Measurements from ENCODE around the gene COL5A2.

Gene COL5A2

GRCh38 chr2:189179570-189179950, at the start of gene COL5A2:
Gene COL5A2 (minus strand): TSS chr2:189179761. CDS start chr2:189179604, 157 bp downstream.
- Histone ChIP-seq H3K36me3 (ENCODE audit: control insufficient read depth, insufficient read depth, low read length) (no peaks in the 10 kb centered on the region), H3K4me3 (ENCODE audit: low read depth, low read length) (peak within 1 kb of the TSS; percentile 59), H3K9ac (ENCODE audit: low read length) (peak within 1 kb of the TSS; percentile 79), H3K27ac (ENCODE audit: low read depth, low read length) (peak within 1 kb of the TSS; percentile 43; the same call in 1 of the 2 replicates), H3K4me1 (ENCODE audit: control insufficient read depth, insufficient read depth, low read length) (peaks cover 11% of the 10 kb centered on the region), H3K27me3 (ENCODE audit: control insufficient read depth, insufficient read depth, low read length) (no peaks in the 10 kb centered on the region), H3K9me3 (ENCODE audit: control insufficient read depth, insufficient read depth, low read depth, low read length) (no peaks in the 10 kb centered on the region)

GRCh38 chr2:189226017-189226416, 46.5 kb upstream of the COL5A2 start:
- H3K27me3 ChIP-seq (ENCODE audit: control insufficient read depth, insufficient read depth, low read length) = no peaks in the 10 kb centered on the region
- no peak overlapping the region for H3K4me3 ChIP-seq (ENCODE audit: low read depth, low read length)
- no peak overlapping the region for H3K9ac ChIP-seq (ENCODE audit: low read length)
- H3K4me1 ChIP-seq (ENCODE audit: control insufficient read depth, insufficient read depth, low read length) = peaks cover 5% of the 10 kb centered on the region; the same call in 1 of the 2 replicates
- H3K36me3 ChIP-seq (ENCODE audit: control insufficient read depth, insufficient read depth, low read length) = no peaks in the 10 kb centered on the region
- H3K9me3 ChIP-seq (ENCODE audit: control insufficient read depth, insufficient read depth, low read depth, low read length) = no peaks in the 10 kb centered on the region
- no peak overlapping the region for H3K27ac ChIP-seq (ENCODE audit: low read depth, low read length)

- Histone ChIP-seq H3K4me1 (ENCODE audit: control insufficient read depth, insufficient read depth, low read length) (peaks cover 5% of the 10 kb centered on the region; the same call in 1 of the 2 replicates), H3K4me3 (ENCODE audit: low read depth, low read length) (no peak overlapping the region), H3K27me3 (ENCODE audit: control insufficient read depth, insufficient read depth, low read length) (no peaks in the 10 kb centered on the region), H3K9ac (ENCODE audit: low read length) (no peak overlapping the region), H3K27ac (ENCODE audit: low read depth, low read length) (no peak overlapping the region), H3K36me3 (ENCODE audit: control insufficient read depth, insufficient read depth, low read length) (no peaks in the 10 kb centered on the region), H3K9me3 (ENCODE audit: control insufficient read depth, insufficient read depth, low read depth, low read length) (no peaks in the 10 kb centered on the region)
Observed at GRCh38 chr2:189225032-189225431, 45.5 kb upstream of the COL5A2 start.

GRCh38 chr2:189222468-189223105, 43.0 kb upstream of the COL5A2 start:
- Histone ChIP-seq H3K9ac (ENCODE audit: low read length) (no peak overlapping the region), H3K36me3 (ENCODE audit: control insufficient read depth, insufficient read depth, low read length) (no peaks in the 10 kb centered on the region), H3K4me1 (ENCODE audit: control insufficient read depth, insufficient read depth, low read length) (peaks cover 19% of the 10 kb centered on the region), H3K9me3 (ENCODE audit: control insufficient read depth, insufficient read depth, low read depth, low read length) (no peaks in the 10 kb centered on the region), H3K27ac (ENCODE audit: low read depth, low read length) (no peak overlapping the region), H3K27me3 (ENCODE audit: control insufficient read depth, insufficient read depth, low read length) (no peaks in the 10 kb centered on the region), H3K4me3 (ENCODE audit: low read depth, low read length) (no peak overlapping the region)

GRCh38 chr2:189221811-189222467, 42.4 kb upstream of the COL5A2 start:
- Histone ChIP-seq H3K9me3 (ENCODE audit: control insufficient read depth, insufficient read depth, low read depth, low read length) (no peaks in the 10 kb centered on the region), H3K4me1 (ENCODE audit: control insufficient read depth, insufficient read depth, low read length) (peaks cover 25% of the 10 kb centered on the region), H3K27ac (ENCODE audit: low read depth, low read length) (no peak overlapping the region), H3K9ac (ENCODE audit: low read length) (no peak overlapping the region), H3K4me3 (ENCODE audit: low read depth, low read length) (no peak overlapping the region), H3K27me3 (ENCODE audit: control insufficient read depth, insufficient read depth, low read length) (no peaks in the 10 kb centered on the region), H3K36me3 (ENCODE audit: control insufficient read depth, insufficient read depth, low read length) (no peaks in the 10 kb centered on the region)

GRCh38 chr2:189218236-189218635, 38.7 kb upstream of the COL5A2 start:
- Histone ChIP-seq H3K27ac (ENCODE audit: low read depth, low read length) (peak overlapping the region; percentile 93), H3K4me1 (ENCODE audit: control insufficient read depth, insufficient read depth, low read length) (peaks cover 58% of the 10 kb centered on the region), H3K27me3 (ENCODE audit: control insufficient read depth, insufficient read depth, low read length) (no peaks in the 10 kb centered on the region), H3K9me3 (ENCODE audit: control insufficient read depth, insufficient read depth, low read depth, low read length) (no peaks in the 10 kb centered on the region), H3K9ac (ENCODE audit: low read length) (peak overlapping the region; percentile 64), H3K4me3 (ENCODE audit: low read depth, low read length) (no peak overlapping the region), H3K36me3 (ENCODE audit: control insufficient read depth, insufficient read depth, low read length) (no peaks in the 10 kb centered on the region)

- Histone ChIP-seq H3K9me3 (ENCODE audit: control insufficient read depth, insufficient read depth, low read depth, low read length) (no peaks in the 10 kb centered on the region), H3K4me3 (ENCODE audit: low read depth, low read length) (peak overlapping the region; percentile 25; the same call in 1 of the 2 replicates), H3K27ac (ENCODE audit: low read depth, low read length) (peak overlapping the region; percentile 93), H3K4me1 (ENCODE audit: control insufficient read depth, insufficient read depth, low read length) (peaks cover 58% of the 10 kb centered on the region), H3K36me3 (ENCODE audit: control insufficient read depth, insufficient read depth, low read length) (no peaks in the 10 kb centered on the region), H3K27me3 (ENCODE audit: control insufficient read depth, insufficient read depth, low read length) (no peaks in the 10 kb centered on the region), H3K9ac (ENCODE audit: low read length) (peak overlapping the region; percentile 76)
Observed at GRCh38 chr2:189217541-189217940, 38.0 kb upstream of the COL5A2 start.

GRCh38 chr2:189217051-189217450, 37.5 kb upstream of the COL5A2 start:
- H3K4me1 ChIP-seq (ENCODE audit: control insufficient read depth, insufficient read depth, low read length) = peaks cover 56% of the 10 kb centered on the region
- peak overlapping the region; percentile 25; the same call in 1 of the 2 replicates for H3K4me3 ChIP-seq (ENCODE audit: low read depth, low read length)

GRCh38 chr2:189214484-189214883, 34.9 kb upstream of the COL5A2 start:
- H3K36me3 ChIP-seq (ENCODE audit: control insufficient read depth, insufficient read depth, low read length) = no peaks in the 10 kb centered on the region
- H3K27me3 ChIP-seq (ENCODE audit: control insufficient read depth, insufficient read depth, low read length) = no peaks in the 10 kb centered on the region
- H3K4me3 ChIP-seq (ENCODE audit: low read depth, low read length) = no peak overlapping the region
- peak overlapping the region; percentile 49; the same call in 1 of the 2 replicates for H3K27ac ChIP-seq (ENCODE audit: low read depth, low read length)
- H3K9ac ChIP-seq (ENCODE audit: low read length) = no peak overlapping the region
- H3K4me1 ChIP-seq (ENCODE audit: control insufficient read depth, insufficient read depth, low read length) = peaks cover 78% of the 10 kb centered on the region
- H3K9me3 ChIP-seq (ENCODE audit: control insufficient read depth, insufficient read depth, low read depth, low read length) = no peaks in the 10 kb centered on the region

More at GRCh38 chr2:189217051-189217450, 37.5 kb upstream of the COL5A2 start:
- Histone ChIP-seq H3K9me3 (ENCODE audit: control insufficient read depth, insufficient read depth, low read depth, low read length) (no peaks in the 10 kb centered on the region), H3K9ac (ENCODE audit: low read length) (peak overlapping the region; percentile 76), H3K36me3 (ENCODE audit: control insufficient read depth, insufficient read depth, low read length) (no peaks in the 10 kb centered on the region), H3K27ac (ENCODE audit: low read depth, low read length) (peak overlapping the region; percentile 93; the same call in 1 of the 2 replicates), H3K27me3 (ENCODE audit: control insufficient read depth, insufficient read depth, low read length) (no peaks in the 10 kb centered on the region)

GRCh38 chr2:189213250-189213649, 33.7 kb upstream of the COL5A2 start:
- Histone ChIP-seq H3K9ac (ENCODE audit: low read length) (no peak overlapping the region), H3K27ac (ENCODE audit: low read depth, low read length) (peak overlapping the region; percentile 24; the same call in 1 of the 2 replicates), H3K4me1 (ENCODE audit: control insufficient read depth, insufficient read depth, low read length) (peaks cover 83% of the 10 kb centered on the region), H3K36me3 (ENCODE audit: control insufficient read depth, insufficient read depth, low read length) (no peaks in the 10 kb centered on the region), H3K27me3 (ENCODE audit: control insufficient read depth, insufficient read depth, low read length) (no peaks in the 10 kb centered on the region), H3K9me3 (ENCODE audit: control insufficient read depth, insufficient read depth, low read depth, low read length) (no peaks in the 10 kb centered on the region), H3K4me3 (ENCODE audit: low read depth, low read length) (no peak overlapping the region)
